Sigmoid colon (tissue), 7 donors: ENCODE data around the gene TRPM2. TPM values are rescaled to one million over a fixed set of nuclear protein-coding genes. Genes with fewer than 3 reads are reported as not detected.

Experiments used
- DNase-seq: peaks from one replicate; pipeline ENCODE4 v3.0.0-alpha.2; 2019
- H3K27ac ChIP-seq, 4 donors: fragments of 200-600 bp; sonication (generic); one replicate each; pipeline ENCODE4 v1.5.1; 2016 to 2019; ENCODE audit warnings: mild to moderate bottlenecking in 1 of 4
- H3K27me3 ChIP-seq, 3 donors: fragments of 200-600 bp; sonication (generic); one replicate each; pipeline ENCODE4 v1.5.1; 2019; ENCODE audit warnings: mild to moderate bottlenecking in 1 of 3
- H3K36me3 ChIP-seq, 4 donors: fragments of 200-600 bp; sonication (generic); one replicate each; pipeline ENCODE4 v1.5.1; 2016 to 2019
- H3K4me1 ChIP-seq, 4 donors: fragments of 200-600 bp; sonication (generic); one replicate each; pipeline ENCODE4 v1.5.1; 2017 to 2019
- H3K4me3 ChIP-seq, 4 donors: fragments of 200-600 bp; sonication (generic); one replicate each; pipeline ENCODE4 v1.5.1; 2017 to 2019; ENCODE audit warnings: mild to moderate bottlenecking in 2 of 4, moderate library complexity in 1 of 4
- H3K9me3 ChIP-seq, 4 donors: fragments of 200-600 bp in 3 of 4; sonication (generic) in 3 of 4; one replicate each; pipeline versions ENCODE4 v1.5.1 to v1.6.1; 2013 to 2019
- EP300 ChIP-seq, 4 donors: sonication (generic); formaldehyde crosslinking; IDR thresholded peaks; one replicate each; pipeline ENCODE4 v1.6.1; 2017; ENCODE audit warnings: antibody characterized with exemption in 4 of 4
- POLR2A ChIP-seq, 2 donors: fragments of 450-650 bp; IDR thresholded peaks; one replicate each; pipeline ENCODE4 v1.6.1; 2016; ENCODE audit warnings: antibody characterized with exemption in 2 of 2, mild to moderate bottlenecking in 2 of 2, moderate library complexity in 2 of 2
- POLR2AphosphoS5 ChIP-seq, 4 donors: sonication (generic); formaldehyde crosslinking; IDR thresholded peaks; one replicate each; pipeline ENCODE4 v1.6.1; 2017; ENCODE audit warnings: antibody characterized with exemption in 4 of 4
- WGBS, 2 donors: extraction: QIAGEN DNeasy Blood & Tissue Kit; methylation state at CpG; one replicate each; pipeline ENCODE4 v1.1.7; 2013; 5-methylcytosine and 5-hydroxymethylcytosine counted together
- intact Hi-C: fragments of 100-400 bp; cut with DNase I; formaldehyde crosslinking; loops from one replicate; pipeline ENCODE4 v1.15.1; 2023
- polyA plus RNA-seq, 3 donors: library from polyadenylated mRNA; stranded (reverse); fragments of 200-250 nt; gene quantifications; one replicate each; pipeline ENCODE4 v1.2.3, GENCODE V29; 2013
- total RNA-seq, 4 donors: library from RNA; depleted of rRNA; stranded (reverse); fragments of >200 nt; gene quantifications; one replicate each; pipeline ENCODE4 v1.1.0, GENCODE V29; 2016
- TF ChIP-seq, protein P1 (sequence below), 4 experiments: fragments of 450-650 bp in 3 of 4; fragments of 200-600 bp in 1 of 4; IDR thresholded peaks; one replicate each; pipeline ENCODE4 v1.5.1; 2016 to 2019; ENCODE audit warnings: antibody characterized with exemption in 4 of 4, mild to moderate bottlenecking in 3 of 4, moderate library complexity in 2 of 4
- donor health status: healthy with polysubstance abuse.
- donor health status: Bipolar disorder and iron deficiency.
- donor health status: healthy.

TRPM2 gene
- total and polyA plus RNA-seq, 7 donors = 1.6 to 4.9 (median 3.4) TPM

DNA sequence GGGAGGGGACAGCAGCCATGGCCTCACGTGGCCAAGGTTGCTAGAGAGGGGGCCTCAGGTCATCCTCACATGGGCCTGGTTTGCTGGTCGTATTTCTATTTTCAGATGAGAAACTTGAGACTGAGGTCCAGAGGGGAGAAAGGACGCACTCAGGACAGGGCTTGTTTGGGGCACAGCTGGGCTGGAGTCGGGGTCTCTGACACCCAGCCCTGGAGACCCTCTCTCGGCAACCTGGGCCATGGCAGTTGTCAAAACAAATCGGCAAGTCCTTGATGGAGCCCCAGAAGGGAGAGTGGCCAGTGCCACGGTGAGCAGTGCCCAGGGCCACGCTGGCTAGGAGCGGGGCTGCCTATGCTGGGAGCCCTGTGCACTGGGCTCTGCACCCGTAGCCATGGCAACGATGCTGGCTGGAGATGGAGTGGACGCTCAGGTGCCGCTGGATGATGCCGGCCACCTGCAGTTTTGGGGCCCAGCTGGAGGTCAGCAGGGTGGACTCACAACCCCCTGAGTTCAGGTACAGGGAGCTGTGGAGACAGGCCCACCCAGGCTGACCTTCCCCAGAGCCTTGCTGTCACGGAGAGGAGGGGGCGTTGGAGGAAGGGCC, 113.0 kb downstream of the TRPM2 start:
- Histone ChIP-seq H3K4me3 (no peak overlapping the region), H3K4me1 (peaks cover 0 to 7% (median 0%) of the 10 kb centered on the region in 4 donors), H3K9me3 (no peaks in the 10 kb centered on the region), H3K27ac (no peak overlapping the region), H3K36me3 (no peaks in the 10 kb centered on the region), H3K27me3 (no peaks in the 10 kb centered on the region)
- WGBS, 2 donors = 91 to 93% methylated on average over 16 of the region's 16 CpGs
- intact Hi-C loops = no loop called here
- no peak for DNase-seq
- no peak for TF ChIP-seq POLR2AphosphoS5 (IDR thresholded peaks at IDR 0.05)
- TF ChIP-seq, protein P1, sequence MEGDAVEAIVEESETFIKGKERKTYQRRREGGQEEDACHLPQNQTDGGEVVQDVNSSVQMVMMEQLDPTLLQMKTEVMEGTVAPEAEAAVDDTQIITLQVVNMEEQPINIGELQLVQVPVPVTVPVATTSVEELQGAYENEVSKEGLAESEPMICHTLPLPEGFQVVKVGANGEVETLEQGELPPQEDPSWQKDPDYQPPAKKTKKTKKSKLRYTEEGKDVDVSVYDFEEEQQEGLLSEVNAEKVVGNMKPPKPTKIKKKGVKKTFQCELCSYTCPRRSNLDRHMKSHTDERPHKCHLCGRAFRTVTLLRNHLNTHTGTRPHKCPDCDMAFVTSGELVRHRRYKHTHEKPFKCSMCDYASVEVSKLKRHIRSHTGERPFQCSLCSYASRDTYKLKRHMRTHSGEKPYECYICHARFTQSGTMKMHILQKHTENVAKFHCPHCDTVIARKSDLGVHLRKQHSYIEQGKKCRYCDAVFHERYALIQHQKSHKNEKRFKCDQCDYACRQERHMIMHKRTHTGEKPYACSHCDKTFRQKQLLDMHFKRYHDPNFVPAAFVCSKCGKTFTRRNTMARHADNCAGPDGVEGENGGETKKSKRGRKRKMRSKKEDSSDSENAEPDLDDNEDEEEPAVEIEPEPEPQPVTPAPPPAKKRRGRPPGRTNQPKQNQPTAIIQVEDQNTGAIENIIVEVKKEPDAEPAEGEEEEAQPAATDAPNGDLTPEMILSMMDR (IDR thresholded peaks at IDR 0.05) = no peak

DNA sequence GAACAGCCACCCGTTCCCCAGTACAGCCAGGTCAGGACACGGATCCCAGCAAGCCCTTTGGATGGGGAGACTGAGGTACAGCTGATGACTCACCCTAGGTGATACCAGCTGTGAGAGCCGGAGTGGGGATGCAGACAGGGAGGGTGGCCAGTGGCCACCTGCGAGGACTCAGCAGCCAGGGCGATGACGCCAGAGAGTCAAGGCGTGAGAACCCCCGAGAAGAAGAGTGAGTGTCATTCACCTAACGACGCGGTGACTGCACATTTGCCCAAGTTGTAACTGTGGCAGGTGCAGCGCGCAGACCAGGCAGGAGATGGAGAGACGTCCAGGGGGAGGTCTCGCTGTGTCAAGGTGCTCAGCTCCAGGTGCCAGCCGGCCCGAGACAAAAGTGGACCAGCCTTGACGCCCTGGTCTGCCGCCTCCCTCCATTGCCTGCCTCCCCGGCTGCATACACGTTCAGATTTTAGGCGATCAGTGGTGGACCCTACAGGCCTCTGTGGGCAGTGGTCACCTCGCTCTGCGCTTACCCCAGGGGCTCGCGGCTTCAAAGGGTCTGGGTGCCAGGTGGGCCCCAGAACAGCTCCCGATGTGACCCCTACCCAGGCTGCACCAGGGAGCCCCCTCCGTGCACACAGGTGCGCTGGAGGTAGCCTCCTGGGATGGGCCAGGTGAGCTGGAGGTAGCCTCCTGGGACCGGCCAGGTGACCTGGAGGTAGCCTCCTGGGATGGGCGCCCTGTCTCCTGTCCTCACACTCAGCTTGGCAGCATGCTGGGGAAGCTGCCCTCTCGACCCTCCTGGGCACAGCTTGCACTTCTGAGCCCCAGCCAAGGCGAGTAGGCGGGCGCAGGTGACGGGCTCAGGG, 113.8 kb downstream of the TRPM2 start:
- no peak for DNase-seq
- intact Hi-C loops = no loop called here
- no peaks in the 10 kb centered on the region for H3K27me3 ChIP-seq
- no peaks in the 10 kb centered on the region for H3K36me3 ChIP-seq
- no peak overlapping the region for H3K4me3 ChIP-seq
- 92 to 94% methylated on average over 36 of the region's 36 CpGs for WGBS, 2 donors
- no peak overlapping the region for H3K27ac ChIP-seq
- no peaks in the 10 kb centered on the region for H3K9me3 ChIP-seq
- TF ChIP-seq POLR2A (IDR thresholded peaks at IDR 0.05) = no peak
- TF ChIP-seq, protein P1 (IDR thresholded peaks at IDR 0.05) = no peak
- no peak for TF ChIP-seq EP300 (IDR thresholded peaks at IDR 0.05)
- H3K4me1 ChIP-seq = peaks cover 0 to 7% (median 0%) of the 10 kb centered on the region in 4 donors

GRCh38 chr21:44467859-44468195, 114.4 kb downstream of the TRPM2 start:
- Histone ChIP-seq H3K27me3 (no peaks in the 10 kb centered on the region), H3K4me1 (peaks cover 0 to 7% (median 0%) of the 10 kb centered on the region in 4 donors), H3K27ac (no peak overlapping the region), H3K9me3 (no peaks in the 10 kb centered on the region), H3K4me3 (no peak overlapping the region), H3K36me3 (no peaks in the 10 kb centered on the region)
- TF ChIP-seq, protein P1 (IDR thresholded peaks at IDR 0.05) = no peak
- TF ChIP-seq EP300 (IDR thresholded peaks at IDR 0.05) (no peak), POLR2AphosphoS5 (IDR thresholded peaks at IDR 0.05) (no peak), POLR2A (IDR thresholded peaks at IDR 0.05) (no peak)
- WGBS, 2 donors = 93 to 95% methylated on average over 15 of the region's 15 CpGs
- intact Hi-C loops = no loop called here
- DNase-seq = no peak

DNA sequence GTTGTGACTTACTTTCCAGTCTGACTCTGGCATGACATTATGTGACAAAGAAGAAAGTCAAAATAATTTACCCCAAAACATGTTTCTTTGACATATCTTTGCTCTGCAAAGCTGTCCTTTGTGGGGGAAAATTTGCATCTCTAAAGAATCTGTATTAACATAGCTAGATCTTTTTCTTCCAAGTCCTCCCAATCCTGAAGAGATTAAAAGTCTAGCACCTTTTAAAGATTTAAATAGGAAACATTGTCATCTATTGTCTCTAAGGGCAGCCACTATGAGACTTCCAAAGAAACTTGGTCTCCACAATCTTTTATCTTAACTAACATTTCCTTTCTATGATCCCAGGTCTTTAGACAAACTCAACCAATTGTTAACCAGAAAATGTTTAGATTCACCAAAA, 117.9 kb downstream of the TRPM2 start:
- no peak for DNase-seq
- Histone ChIP-seq H3K4me3 (no peak overlapping the region), H3K36me3 (no peaks in the 10 kb centered on the region), H3K4me1 (no peaks in the 10 kb centered on the region), H3K27ac (no peak overlapping the region), H3K9me3 (no peaks in the 10 kb centered on the region), H3K27me3 (no peaks in the 10 kb centered on the region)
- intact Hi-C loops = no loop called here
- TF ChIP-seq POLR2AphosphoS5 (IDR thresholded peaks at IDR 0.05) (no peak), EP300 (IDR thresholded peaks at IDR 0.05) (no peak), POLR2A (IDR thresholded peaks at IDR 0.05) (no peak)
- TF ChIP-seq, protein P1 (IDR thresholded peaks at IDR 0.05) = no peak
